NCI-H146 treated with DMSO at 0.1 percent for 48 hours (cell line): Measurements from ENCODE around the gene TMED5.
"Not testable (repeated sequence)": the region's sequence is repeated elsewhere in the genome, so short reads cannot be mapped to it uniquely, and the experiment has no call there.

ENCODE experiments used
- DNase-seq: peaks from one replicate; lab custom pipeline; 2025; ENCODE audit not compliant: unreplicated experiment; lab: John Stamatoyannopoulos, UW

Gene TMED5

GRCh38 chr1:93179886-93180722 is at the start of gene TMED5:
TMED5 (minus strand) TSS chr1:93180413; CDS start chr1:93180242, 171 bp downstream.
- DNase-seq: peak; percentile 94

GRCh38 chr1:93223023-93223675 is 42.9 kb upstream of the TMED5 start:
- DNase-seq: no peak

GRCh38 chr1:93221913-93222312 is 41.7 kb upstream of the TMED5 start:
- DNase-seq: peak; percentile 2

GRCh38 chr1:93220716-93221115 is 40.5 kb upstream of the TMED5 start:
- not testable (repeated sequence) for DNase-seq

GRCh38 chr1:93219443-93219842 is 39.2 kb upstream of the TMED5 start:
- no peak for DNase-seq

- no peak for DNase-seq
Observed at GRCh38 chr1:93215322-93215721, 35.1 kb upstream of the TMED5 start.

GRCh38 chr1:93207211-93207610 is 27.0 kb upstream of the TMED5 start:
- no peak for DNase-seq

- DNase-seq: no peak
Observed at GRCh38 chr1:93206567-93206954, 26.3 kb upstream of the TMED5 start.

GRCh38 chr1:93205892-93206566 is 25.8 kb upstream of the TMED5 start:
- DNase-seq: no peak

GRCh38 chr1:93200714-93201113 is 20.5 kb upstream of the TMED5 start:
- DNase-seq: no peak

- no peak for DNase-seq
Observed at GRCh38 chr1:93200086-93200620, 19.9 kb upstream of the TMED5 start.

- no peak for DNase-seq
Observed at GRCh38 chr1:93199150-93199549, 18.9 kb upstream of the TMED5 start.

GRCh38 chr1:93196591-93196990 is 16.4 kb upstream of the TMED5 start:
- DNase-seq: no peak

- no peak for DNase-seq
Observed at GRCh38 chr1:93194231-93194990, 14.2 kb upstream of the TMED5 start.

- DNase-seq: no peak
Observed at GRCh38 chr1:93190432-93190831, 10.2 kb upstream of the TMED5 start.

- no peak for DNase-seq
Observed at GRCh38 chr1:93186667-93187066, 6.5 kb upstream of the TMED5 start.

GRCh38 chr1:93180723-93181613 is 755 bp upstream of the TMED5 start, which contains the start of gene CCDC18:
CCDC18 (plus strand) TSS chr1:93180724; CDS start chr1:93183362, 2,638 bp downstream.
- DNase-seq: peak; percentile 20

- no peak for DNase-seq
Observed at GRCh38 chr1:93178418-93178817, 1.8 kb downstream of the TMED5 start.

- no peak for DNase-seq
Observed at GRCh38 chr1:93177991-93178390, 2.2 kb downstream of the TMED5 start.

GRCh38 chr1:93174638-93175037 is 5.6 kb downstream of the TMED5 start:
- not testable (repeated sequence) for DNase-seq
